BE2C (cell line): ENCODE results near the gene CIZ1.
"Not testable (repeated sequence)": the region's sequence is repeated elsewhere in the genome, so short reads cannot be mapped to it uniquely, and the experiment has no call there.

Experiments
- DNase-seq: peaks from one replicate; pipeline ENCODE4 v3.0.0-alpha.2; 2020
- H3K27me3 ChIP-seq: fragments of 250-450 bp; sonication (Bioruptor Pico); 2 replicates; pipeline ENCODE4 v1.5.1; 2020; ENCODE audit warnings: mild to moderate bottlenecking
- H3K36me3 ChIP-seq: fragments of 250-450 bp; sonication (Bioruptor Pico); 2 replicates; pipeline ENCODE4 v1.5.1; 2020; ENCODE audit warnings: mild to moderate bottlenecking
- H3K4me1 ChIP-seq: fragments of 250-450 bp; sonication (Bioruptor Pico); 2 replicates; pipeline ENCODE4 v1.5.1; 2020
- H3K4me3 ChIP-seq: 2 replicates; pipeline ENCODE4 v1.5.1; 2011; ENCODE audit warnings: low read depth, low read length
- H3K9me3 ChIP-seq: fragments of 250-450 bp; sonication (Bioruptor Pico); 2 replicates; pipeline ENCODE4 v1.5.1; 2020
- CTCF ChIP-seq: IDR thresholded peaks from 2 replicates; pipeline ENCODE4 v1.5.1; 2012; ENCODE audit warnings: mild to moderate bottlenecking, low read depth, low read length

The CIZ1 gene

DNA sequence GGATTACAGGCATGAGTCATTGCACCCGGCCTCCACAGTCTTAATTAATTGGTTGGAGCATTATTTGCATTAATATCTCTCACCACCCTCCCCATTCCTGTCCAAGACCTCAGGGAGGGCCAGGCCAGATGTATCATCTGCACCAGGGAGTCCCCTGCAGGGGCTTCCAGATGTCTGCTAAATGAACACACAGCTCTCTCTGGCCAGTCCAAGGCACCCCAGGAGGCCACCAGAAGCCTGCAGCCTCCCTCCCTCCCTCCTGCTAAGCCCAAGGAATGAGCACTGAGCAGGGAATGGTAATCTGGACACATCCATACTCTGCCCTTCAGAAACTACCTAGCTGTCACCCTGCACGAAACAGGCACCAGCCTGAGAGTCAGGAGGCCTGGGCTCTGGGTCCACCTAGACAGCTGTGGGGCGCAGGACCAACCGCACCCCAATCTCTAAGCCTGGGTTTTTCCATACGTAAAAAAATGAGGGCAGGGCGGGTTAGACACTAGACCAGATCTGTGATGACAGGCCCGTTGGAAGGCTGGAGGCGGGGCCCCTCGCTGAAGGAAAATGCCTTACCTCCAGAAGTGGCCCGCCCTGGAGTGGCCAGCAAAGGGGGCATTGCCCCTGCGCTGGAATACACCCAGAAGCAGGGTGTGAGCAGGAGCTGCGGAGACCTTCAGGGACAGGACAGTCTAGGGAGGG, 8.3 kb downstream of the CIZ1 start:
- H3K4me3 ChIP-seq, result no peak overlapping the region
- H3K4me1 ChIP-seq, result no peaks in the 10 kb centered on the region; the same call in none of the 2 replicates
- DNase-seq, result no peak
- H3K9me3 ChIP-seq, result no peaks in the 10 kb centered on the region
- no peaks in the 10 kb centered on the region for H3K27me3 ChIP-seq
- TF ChIP-seq CTCF, result no peak
- H3K36me3 ChIP-seq, result peaks cover 52% of the 10 kb centered on the region

GRCh38 chr9:128181480-128181879, 9.9 kb downstream of the CIZ1 start:
- peak; percentile 71 for DNase-seq
- peaks cover 59% of the 10 kb centered on the region for H3K36me3 ChIP-seq
- H3K4me1 ChIP-seq, H3K4me3 ChIP-seq, H3K27me3 ChIP-seq, H3K9me3 ChIP-seq: not testable (repeated sequence)
- TF ChIP-seq CTCF, result peak; percentile 51

GRCh38 chr9:128180447-128180846, 10.9 kb downstream of the CIZ1 start:
- no peak for TF ChIP-seq CTCF
- Histone ChIP-seq H3K4me1 (peaks cover 17% of the 10 kb centered on the region), H3K27me3 (no peaks in the 10 kb centered on the region), H3K9me3 (no peaks in the 10 kb centered on the region), H3K36me3 (peaks cover 64% of the 10 kb centered on the region), H3K4me3 (no peak overlapping the region)
- DNase-seq, result no peak

DNA sequence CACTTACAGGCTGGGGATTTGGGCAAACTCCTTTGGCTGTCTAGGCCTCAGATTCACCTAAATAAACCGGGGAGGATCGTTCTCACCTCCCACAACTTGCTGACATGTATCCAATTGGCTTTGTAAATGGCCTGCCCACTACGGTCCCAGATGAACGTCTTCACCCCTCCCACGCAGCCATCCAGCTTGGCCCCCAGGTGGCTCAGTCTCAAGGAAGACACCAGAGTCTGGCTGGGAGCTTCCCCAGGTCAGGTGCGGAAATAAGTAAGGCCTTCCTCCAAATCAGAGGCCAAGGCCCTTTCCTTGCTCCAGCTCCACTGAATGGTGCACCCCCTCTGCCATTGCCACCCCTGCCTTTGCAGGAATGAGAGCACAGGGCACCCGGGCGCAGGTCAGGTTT, 11.4 kb downstream of the CIZ1 start:
- H3K27me3 ChIP-seq, result no peaks in the 10 kb centered on the region
- no peak overlapping the region for H3K4me3 ChIP-seq
- no peak for TF ChIP-seq CTCF
- peaks cover 17% of the 10 kb centered on the region for H3K4me1 ChIP-seq
- no peak for DNase-seq
- no peaks in the 10 kb centered on the region for H3K9me3 ChIP-seq
- H3K36me3 ChIP-seq, result peaks cover 62% of the 10 kb centered on the region

- no peaks in the 10 kb centered on the region for H3K27me3 ChIP-seq
- DNase-seq, result no peak
- H3K36me3 ChIP-seq, result peaks cover 64% of the 10 kb centered on the region
- no peak for TF ChIP-seq CTCF
- no peaks in the 10 kb centered on the region for H3K9me3 ChIP-seq
- peaks cover 17% of the 10 kb centered on the region for H3K4me1 ChIP-seq
- no peak overlapping the region for H3K4me3 ChIP-seq
Observed at GRCh38 chr9:128178806-128179431, 12.5 kb downstream of the CIZ1 start.

DNA sequence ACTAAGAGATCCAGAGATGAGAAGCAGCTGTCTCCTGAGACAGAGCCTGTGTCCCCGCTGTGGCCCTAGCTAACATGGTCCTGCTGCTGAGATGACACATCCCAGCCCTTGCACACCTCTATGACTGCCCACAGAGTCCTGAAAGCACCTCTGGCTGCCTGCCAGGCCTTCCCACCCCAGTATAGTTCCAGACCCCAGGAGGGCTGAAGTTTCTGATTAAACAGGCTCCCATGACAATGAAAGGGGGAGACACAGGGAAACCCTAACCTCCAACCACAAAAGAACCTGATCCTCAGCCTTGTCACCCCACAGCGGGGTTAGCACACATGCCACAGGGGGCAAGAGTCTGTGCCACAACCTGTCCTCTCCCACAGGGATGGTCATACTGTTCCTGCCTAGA, 15.6 kb downstream of the CIZ1 start:
- no peak overlapping the region for H3K4me3 ChIP-seq
- TF ChIP-seq CTCF, result no peak
- DNase-seq, result peak; percentile 56
- no peaks in the 10 kb centered on the region for H3K27me3 ChIP-seq
- peaks cover 55% of the 10 kb centered on the region for H3K36me3 ChIP-seq
- peaks cover 17% of the 10 kb centered on the region for H3K4me1 ChIP-seq
- H3K9me3 ChIP-seq, result no peaks in the 10 kb centered on the region
